GM12872 (cell line): ENCODE data around the gene CLDND2.

Source experiments
- TF ChIP-seq, protein P1 (sequence below): IDR thresholded peaks from 3 replicates; pipeline ENCODE4 v1.5.1; 2011; ENCODE audit warnings: low read depth, mild to moderate bottlenecking, low read length, moderate library complexity; ENCODE audit not compliant: insufficient read depth

The CLDND2 gene

DNA sequence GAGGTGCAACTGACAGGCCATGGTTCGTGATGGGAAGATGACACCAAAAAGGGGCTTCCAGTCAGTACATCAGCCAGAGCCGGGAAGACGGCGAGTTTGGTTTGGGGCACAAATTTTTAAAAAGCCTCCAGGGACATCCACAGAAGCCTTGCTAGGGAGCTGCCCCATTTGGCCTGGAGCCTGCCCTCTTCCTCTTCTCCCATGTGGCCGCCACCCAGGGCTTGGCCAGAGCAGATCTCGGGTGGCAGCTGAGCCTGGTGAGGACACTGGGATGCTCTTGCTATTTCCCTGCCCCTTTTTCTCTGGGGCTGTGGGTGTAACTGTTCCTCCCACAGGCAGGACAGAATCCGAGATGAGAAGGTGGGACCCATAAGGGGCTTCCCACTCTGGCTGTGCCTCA is 10.9 kb downstream of the CLDND2 start:
- TF ChIP-seq, protein P1, sequence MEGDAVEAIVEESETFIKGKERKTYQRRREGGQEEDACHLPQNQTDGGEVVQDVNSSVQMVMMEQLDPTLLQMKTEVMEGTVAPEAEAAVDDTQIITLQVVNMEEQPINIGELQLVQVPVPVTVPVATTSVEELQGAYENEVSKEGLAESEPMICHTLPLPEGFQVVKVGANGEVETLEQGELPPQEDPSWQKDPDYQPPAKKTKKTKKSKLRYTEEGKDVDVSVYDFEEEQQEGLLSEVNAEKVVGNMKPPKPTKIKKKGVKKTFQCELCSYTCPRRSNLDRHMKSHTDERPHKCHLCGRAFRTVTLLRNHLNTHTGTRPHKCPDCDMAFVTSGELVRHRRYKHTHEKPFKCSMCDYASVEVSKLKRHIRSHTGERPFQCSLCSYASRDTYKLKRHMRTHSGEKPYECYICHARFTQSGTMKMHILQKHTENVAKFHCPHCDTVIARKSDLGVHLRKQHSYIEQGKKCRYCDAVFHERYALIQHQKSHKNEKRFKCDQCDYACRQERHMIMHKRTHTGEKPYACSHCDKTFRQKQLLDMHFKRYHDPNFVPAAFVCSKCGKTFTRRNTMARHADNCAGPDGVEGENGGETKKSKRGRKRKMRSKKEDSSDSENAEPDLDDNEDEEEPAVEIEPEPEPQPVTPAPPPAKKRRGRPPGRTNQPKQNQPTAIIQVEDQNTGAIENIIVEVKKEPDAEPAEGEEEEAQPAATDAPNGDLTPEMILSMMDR, result no peak

DNA sequence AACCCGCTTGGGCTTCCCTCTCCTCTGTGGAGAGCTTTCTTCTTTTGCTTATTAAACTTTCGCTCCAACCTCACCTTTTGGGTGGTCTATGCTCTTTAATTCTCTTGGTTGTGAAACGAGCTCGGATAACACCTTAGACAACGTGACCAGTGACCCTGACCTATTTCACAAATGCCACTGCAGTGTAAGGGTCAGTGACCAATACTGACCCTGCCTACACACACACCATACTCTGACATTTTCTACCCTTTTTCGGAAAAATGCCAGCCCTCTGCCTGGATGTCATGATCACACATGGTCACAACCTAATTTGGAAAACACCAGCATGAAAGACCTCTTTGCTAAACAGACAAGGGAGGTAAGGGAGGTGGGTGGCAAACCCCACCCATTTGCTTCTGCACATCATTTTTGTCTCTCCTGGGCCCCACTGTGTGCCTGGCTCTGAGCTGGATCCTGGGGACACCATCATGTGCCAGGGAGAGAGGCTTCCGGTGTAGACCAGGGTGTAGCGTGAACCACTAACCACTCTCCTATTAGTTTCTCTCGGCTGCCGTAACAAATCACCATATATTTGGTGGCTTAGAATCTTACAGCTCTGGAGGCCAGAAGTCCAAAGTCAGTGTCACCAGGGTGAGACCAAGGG is 12.5 kb downstream of the CLDND2 start:
- TF ChIP-seq, protein P1, result no peak

DNA sequence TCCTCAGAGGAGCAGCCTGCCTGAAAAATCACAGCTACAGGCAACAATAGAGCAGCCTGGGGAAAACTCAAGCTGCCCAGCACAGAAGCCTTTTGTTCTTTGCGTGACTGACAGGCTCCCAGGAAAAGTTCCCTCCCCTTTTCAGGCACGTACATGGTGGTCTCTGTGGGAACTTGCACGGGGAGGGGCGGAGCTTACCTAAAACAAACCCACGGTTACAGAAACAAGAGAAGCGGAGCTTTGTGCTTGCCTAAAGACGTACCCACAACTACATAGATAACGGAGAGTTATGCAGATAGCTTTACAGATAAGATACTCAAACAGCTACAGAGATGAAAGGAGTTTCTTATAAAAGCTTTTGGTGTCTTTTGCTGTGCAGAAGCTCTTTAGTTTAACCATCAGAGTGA is 14.1 kb downstream of the CLDND2 start:
- TF ChIP-seq, protein P1, result no peak

GRCh38 chr19:51354103-51354741 is 14.6 kb downstream of the CLDND2 start:
- TF ChIP-seq, protein P1, result no peak

- TF ChIP-seq, protein P1, result no peak
These were observed 15.9 kb downstream of the CLDND2 start for GRCh38 chr19:51352783-51353360.

DNA sequence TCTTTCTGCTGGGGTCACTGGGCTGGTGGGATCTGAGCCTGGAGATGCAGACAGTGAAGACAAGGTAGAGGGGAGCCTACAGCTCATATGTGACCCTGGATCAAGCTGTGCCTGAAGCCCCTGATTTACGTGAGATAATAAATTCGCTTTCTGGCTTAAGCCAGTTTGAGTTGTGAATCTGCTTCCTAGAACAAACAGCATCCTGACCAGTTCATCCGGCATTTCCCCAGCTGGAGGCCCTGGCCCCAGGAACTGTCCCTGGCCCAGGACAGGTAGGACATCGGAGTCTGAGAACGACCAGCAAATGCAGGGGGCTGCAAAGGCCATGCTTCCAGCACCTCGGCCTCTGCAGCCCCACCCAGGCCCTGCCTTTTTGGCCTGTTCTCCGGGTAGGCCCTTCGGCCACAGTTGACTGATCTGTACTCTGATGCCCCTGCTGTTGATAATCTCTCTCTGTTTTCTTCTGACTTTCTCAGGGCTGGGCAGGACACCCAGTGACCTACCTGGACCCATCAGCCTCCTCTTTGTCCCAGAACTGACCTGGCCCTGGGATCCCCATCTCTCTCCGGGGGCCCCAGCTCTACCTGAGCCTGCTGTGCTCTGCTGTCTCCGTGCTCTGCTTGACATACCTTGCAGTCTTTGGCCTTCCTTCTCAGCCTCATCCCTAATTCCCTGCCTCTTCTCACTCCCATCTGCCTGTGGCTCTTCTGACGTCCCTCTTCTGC is 17.4 kb downstream of the CLDND2 start:
- TF ChIP-seq, protein P1, result no peak
